GM23248 (cell line): ENCODE measurements around the gene RANGRF. TPM values are rescaled to one million over a fixed set of nuclear protein-coding genes. Genes with fewer than 3 reads are reported as not detected.
"Not testable (repeated sequence)": the region's sequence is repeated elsewhere in the genome, so short reads cannot be mapped to it uniquely, and the experiment has no call there.

Experiments
- DNase-seq: peaks from one replicate; pipeline ENCODE4 v3.0.0-alpha.2; 2015
- H2AFZ ChIP-seq: fragments of 200-600 bp; sonication (generic); 2 replicates; pipeline ENCODE4 v1.6.1; 2016; ENCODE audit warnings: antibody characterized with exemption
- H3F3A ChIP-seq: fragments of 200-600 bp; sonication (generic); 2 replicates; pipeline ENCODE4 v1.6.1; 2016; ENCODE audit warnings: mild to moderate bottlenecking, antibody characterized with exemption, mixed run types; ENCODE audit not compliant: insufficient read depth
- H3K27ac ChIP-seq: fragments of 200-600 bp; sonication (generic); 2 replicates; pipeline ENCODE4 v1.5.1; 2016; ENCODE audit warnings: mild to moderate bottlenecking
- H3K27me3 ChIP-seq: fragments of 200-600 bp; sonication (generic); replicated peaks from 2 replicates; pipeline ENCODE4 v1.6.1; 2016; ENCODE audit warnings: mild to moderate bottlenecking; ENCODE audit not compliant: insufficient read depth
- H3K36me3 ChIP-seq: fragments of 200-600 bp; sonication (generic); 2 replicates; pipeline ENCODE4 v1.6.1; 2016; ENCODE audit warnings: low read depth, mild to moderate bottlenecking
- H3K4me1 ChIP-seq: fragments of 200-600 bp; sonication (generic); 2 replicates; pipeline ENCODE4 v1.6.1; 2016; ENCODE audit warnings: mild to moderate bottlenecking; ENCODE audit not compliant: insufficient read depth
- H3K4me2 ChIP-seq: fragments of 200-600 bp; sonication (generic); one replicate; pipeline ENCODE4 v1.6.1; 2016; ENCODE audit warnings: mild to moderate bottlenecking; ENCODE audit not compliant: unreplicated experiment
- H3K4me3 ChIP-seq: fragments of 200-600 bp; sonication (generic); 2 replicates; pipeline ENCODE4 v1.5.1; 2016; ENCODE audit warnings: mild to moderate bottlenecking
- H3K79me2 ChIP-seq: fragments of 200-600 bp; sonication (generic); 2 replicates; pipeline ENCODE4 v1.6.1; 2016; ENCODE audit warnings: mild to moderate bottlenecking; ENCODE audit not compliant: insufficient read depth
- H3K9ac ChIP-seq: fragments of 200-600 bp; sonication (generic); 2 replicates; pipeline ENCODE4 v1.6.1; 2016; ENCODE audit warnings: mild to moderate bottlenecking
- H3K9me2 ChIP-seq: fragments of 200-600 bp; sonication (generic); 2 replicates; pipeline ENCODE4 v1.6.1; 2016; ENCODE audit warnings: mixed run types, mild to moderate bottlenecking, moderate library complexity; ENCODE audit not compliant: insufficient read depth
- H3K9me3 ChIP-seq: fragments of 200-600 bp; sonication (generic); one replicate; pipeline ENCODE4 v1.6.1; 2017; ENCODE audit warnings: low read depth
- H4K20me1 ChIP-seq: fragments of 200-600 bp; sonication (generic); 2 replicates; pipeline ENCODE4 v1.6.0; 2016; ENCODE audit not compliant: insufficient read depth
- EZH2 ChIP-seq: fragments of 200-600 bp; sonication (generic); IDR thresholded peaks from 2 replicates; pipeline ENCODE4 v1.6.1; 2018; ENCODE audit warnings: antibody characterized with exemption, mild to moderate bottlenecking; ENCODE audit not compliant: insufficient read depth, poor library complexity, severe bottlenecking
- EZH2phosphoT487 ChIP-seq: fragments of 200-600 bp; sonication (generic); IDR thresholded peaks from 2 replicates; pipeline ENCODE4 v1.6.1; 2018; ENCODE audit warnings: antibody characterized with exemption, moderate library complexity, mild to moderate bottlenecking, low read depth; ENCODE audit not compliant: insufficient read depth
- WGBS, 2 experiments: methylation state at CpG; one replicate each; pipeline ENCODE4 v1.1.6; 2015 to 2017; ENCODE audit warnings: low lambda C conversion rate in 2 of 2, low coverage in 1 of 2; ENCODE audit errors: missing lambda C conversion rate in 2 of 2; 5-methylcytosine and 5-hydroxymethylcytosine counted together
- in situ Hi-C: fragments of 300-500 bp; cut with MboI; formaldehyde crosslinking; loops from 2 replicates; pipeline ENCODE4 v1.15.0; 2020
- polyA plus RNA-seq: library from polyadenylated mRNA; unstranded; fragments of >200 nt; fragmentation: Nextera tagmentation; extraction: Ambion mirVana; gene quantifications from 2 replicates; pipeline ENCODE4 v1.2.1, GENCODE V29; 2016
- total RNA-seq: library from RNA; depleted of rRNA; stranded (reverse); fragments of >200 nt; shearing (Covaris generic); gene quantifications from 2 replicates; pipeline ENCODE4 v1.2.3, GENCODE V29; 2014

RANGRF gene
- total and polyA plus RNA-seq, 2 experiments from 2014 or later, result 13.8 to 29.7 TPM

- Histone ChIP-seq H3K27me3 (no peaks in the 10 kb centered on the region), H3K4me1 (peaks cover 8% of the 10 kb centered on the region; the same call in 1 of the 2 replicates), H3K9me2 (no peaks in the 10 kb centered on the region), H3K4me3 (peak overlapping the region; percentile 100), H3F3A (peaks cover 20% of the 10 kb centered on the region), H3K9me3 (no peaks in the 10 kb centered on the region), H2AFZ (peak overlapping the region; percentile 100), H3K27ac (peak overlapping the region; percentile 96), H3K36me3 (no peaks in the 10 kb centered on the region), H3K4me2 (peak overlapping the region; percentile 98), H3K9ac (peak overlapping the region; percentile 97), H4K20me1 (no peaks in the 10 kb centered on the region), H3K79me2 (peaks cover 55% of the 10 kb centered on the region)
- peak; percentile 3 for DNase-seq
- WGBS, 2 experiments, result 13 to 16% methylated on average over 10 of the region's 10 CpGs
- in situ Hi-C loops, result no loop called here
- no peak for TF ChIP-seq EZH2
- TF ChIP-seq EZH2phosphoT487, result no peak
These were observed 38.6 kb upstream of the RANGRF start for GRCh38 chr17:8249621-8250500.

DNA sequence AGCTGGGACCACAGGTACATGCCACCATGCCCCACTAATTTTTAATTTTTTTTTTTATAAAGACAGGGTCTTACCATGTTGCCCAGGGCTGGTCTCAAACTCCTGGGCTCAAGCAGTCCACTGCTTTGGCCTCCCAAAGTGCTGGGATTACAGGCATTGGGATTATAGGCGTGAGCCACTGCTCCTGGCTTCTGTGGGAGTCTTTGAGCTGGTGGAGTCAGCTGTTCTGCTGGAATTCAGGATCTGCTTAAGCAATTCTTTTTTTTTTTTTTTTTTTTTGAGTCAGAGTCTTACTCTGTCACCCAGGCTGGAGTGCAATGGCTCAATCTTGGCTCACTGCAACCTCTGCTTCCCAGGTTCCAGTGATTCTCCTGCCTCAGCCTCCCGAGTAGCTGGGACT is 37.1 kb upstream of the RANGRF start:
- WGBS, 2 experiments, result 70 to 87% methylated on average over 2 of the region's 2 CpGs
- in situ Hi-C loops, result not testable (repeated sequence)
- peaks cover 18% of the 10 kb centered on the region for H3F3A ChIP-seq

GRCh38 chr17:8253801-8254200 is 34.7 kb upstream of the RANGRF start:
- Histone ChIP-seq H3K27me3 (no peaks in the 10 kb centered on the region), H3K36me3 (peaks cover 4% of the 10 kb centered on the region; the same call in 1 of the 2 replicates), H3K79me2 (peaks cover 38% of the 10 kb centered on the region), H3K4me1 (peaks cover 8% of the 10 kb centered on the region; the same call in 1 of the 2 replicates), H2AFZ (no peak overlapping the region), H3K4me2 (no peak overlapping the region), H3K4me3 (no peak overlapping the region), H3K9me3 (no peaks in the 10 kb centered on the region), H3F3A (peaks cover 2% of the 10 kb centered on the region; the same call in 1 of the 2 replicates), H4K20me1 (no peaks in the 10 kb centered on the region), H3K9me2 (no peaks in the 10 kb centered on the region), H3K9ac (no peak overlapping the region), H3K27ac (no peak overlapping the region)
- in situ Hi-C loops, result no loop called here
- WGBS, 2 experiments, result 78 to 84% methylated on average over 8 of the region's 8 CpGs
- TF ChIP-seq EZH2phosphoT487, result no peak
- TF ChIP-seq EZH2, result no peak
- no peak for DNase-seq

More for the DNA sequence above, 37.1 kb upstream of the RANGRF start:
- not testable (repeated sequence) for H3K4me1 ChIP-seq, H3K9me3 ChIP-seq, H2AFZ ChIP-seq, H3K9ac ChIP-seq, H3K4me2 ChIP-seq, H3K27me3 ChIP-seq, H3K27ac ChIP-seq, H3K4me3 ChIP-seq, H4K20me1 ChIP-seq, H3K9me2 ChIP-seq, H3K36me3 ChIP-seq
- peaks cover 39% of the 10 kb centered on the region for H3K79me2 ChIP-seq
- DNase-seq, result peak; percentile 44

DNA sequence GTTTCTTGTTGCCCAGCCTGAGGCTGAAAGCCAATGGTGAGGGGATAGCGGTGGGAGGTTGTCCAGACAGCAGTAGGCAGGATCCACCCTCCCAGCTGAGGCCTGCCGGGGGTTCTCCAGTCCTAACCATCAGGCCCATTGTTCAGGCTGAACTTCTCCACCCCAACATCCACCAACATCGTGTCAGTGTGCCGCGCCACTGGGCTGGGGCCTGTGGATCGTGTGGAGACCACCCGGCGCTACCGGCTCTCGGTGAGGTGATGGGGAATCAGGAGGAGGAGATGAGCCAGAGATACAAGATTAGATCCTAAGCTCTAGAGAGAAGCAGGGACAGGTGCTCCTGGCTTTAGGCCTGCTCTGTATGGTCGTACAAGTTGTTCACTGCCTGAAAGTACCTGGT is 33.6 kb upstream of the RANGRF start:
- Histone ChIP-seq H3K9me3 (no peaks in the 10 kb centered on the region), H3K4me2 (no peak overlapping the region), H3K9ac (no peak overlapping the region), H3K27me3 (no peaks in the 10 kb centered on the region), H3K36me3 (peaks cover 4% of the 10 kb centered on the region; the same call in 1 of the 2 replicates), H3F3A (no peaks in the 10 kb centered on the region), H4K20me1 (no peaks in the 10 kb centered on the region), H3K9me2 (no peaks in the 10 kb centered on the region), H3K79me2 (peaks cover 31% of the 10 kb centered on the region), H3K27ac (no peak overlapping the region), H2AFZ (no peak overlapping the region), H3K4me1 (peaks cover 3% of the 10 kb centered on the region; the same call in 1 of the 2 replicates), H3K4me3 (no peak overlapping the region)
- in situ Hi-C loops, result no loop called here
- no peak for DNase-seq
- TF ChIP-seq EZH2 (no peak), EZH2phosphoT487 (no peak)
- WGBS, 2 experiments, result 99% methylated on average over 11 of the region's 11 CpGs
